ENCODE data around the gene NACC2.
"Not testable (repeated sequence)": the region's sequence is repeated elsewhere in the genome, so short reads cannot be mapped to it uniquely, and the experiment has no call there.

NACC2 gene

GRCh38 chr9:136043441-136043991 is 51.6 kb downstream of the NACC2 start:
- H3K4me3 Mint-ChIP-seq = no peak overlapping the region
- peaks cover 3% of the 10 kb centered on the region for H3K4me1 Mint-ChIP-seq
- H3K9me3 Mint-ChIP-seq = peaks cover 9% of the 10 kb centered on the region
- ATAC-seq (ENCODE audit: low read depth) (no peak), DNase-seq (ENCODE audit: low spot score in 2 of 2) (no peak)
- H3K36me3 Mint-ChIP-seq = peaks cover 2% of the 10 kb centered on the region
- H3K27ac Mint-ChIP-seq = no peak overlapping the region
- H3K27me3 Mint-ChIP-seq = peaks cover 7% of the 10 kb centered on the region

GRCh38 chr9:136042541-136042940 is 52.5 kb downstream of the NACC2 start:
- Mint-ChIP-seq H3K4me1 (peaks cover 3% of the 10 kb centered on the region), H3K27me3 (peaks cover 10% of the 10 kb centered on the region), H3K36me3 (peaks cover 4% of the 10 kb centered on the region), H3K9me3 (peaks cover 13% of the 10 kb centered on the region), H3K27ac (no peak overlapping the region), H3K4me3 (no peak overlapping the region)
- DNase-seq (ENCODE audit: low spot score in 2 of 2) = no peak
- ATAC-seq (ENCODE audit: low read depth) = no peak

- H3K36me3 Mint-ChIP-seq; ATAC-seq (ENCODE audit: low read depth); DNase-seq (ENCODE audit: low spot score in 2 of 2); H3K27ac Mint-ChIP-seq; H3K4me1 Mint-ChIP-seq; H3K4me3 Mint-ChIP-seq; H3K27me3 Mint-ChIP-seq: not testable (repeated sequence)
- H3K9me3 Mint-ChIP-seq = peaks cover 19% of the 10 kb centered on the region
Measured at GRCh38 chr9:136040848-136041247, 54.2 kb downstream of the NACC2 start.

GRCh38 chr9:136039488-136039887 is 55.6 kb downstream of the NACC2 start:
- Mint-ChIP-seq H3K27me3 (peaks cover 14% of the 10 kb centered on the region), H3K36me3 (peaks cover 4% of the 10 kb centered on the region), H3K9me3 (peaks cover 23% of the 10 kb centered on the region), H3K4me1 (peaks cover 3% of the 10 kb centered on the region), H3K27ac (no peak overlapping the region), H3K4me3 (no peak overlapping the region)
- DNase-seq (ENCODE audit: low spot score in 2 of 2) (no peak), ATAC-seq (ENCODE audit: low read depth) (no peak)

- H3K27me3 Mint-ChIP-seq = peaks cover 16% of the 10 kb centered on the region
- H3K4me1 Mint-ChIP-seq = peaks cover 3% of the 10 kb centered on the region
- no peak overlapping the region for H3K4me3 Mint-ChIP-seq
- H3K9me3 Mint-ChIP-seq = peaks cover 23% of the 10 kb centered on the region
- ATAC-seq (ENCODE audit: low read depth) = no peak
- H3K27ac Mint-ChIP-seq = no peak overlapping the region
- DNase-seq (ENCODE audit: low spot score in 2 of 2) = no peak
- H3K36me3 Mint-ChIP-seq = peaks cover 4% of the 10 kb centered on the region
Measured at GRCh38 chr9:136036848-136037247, 58.2 kb downstream of the NACC2 start.

GRCh38 chr9:136036050-136036449 is 59.0 kb downstream of the NACC2 start:
- Mint-ChIP-seq H3K36me3 (peaks cover 4% of the 10 kb centered on the region), H3K27ac (no peak overlapping the region), H3K27me3 (peaks cover 17% of the 10 kb centered on the region), H3K9me3 (peaks cover 23% of the 10 kb centered on the region), H3K4me3 (no peak overlapping the region), H3K4me1 (peaks cover 3% of the 10 kb centered on the region)
- ATAC-seq (ENCODE audit: low read depth) (no peak), DNase-seq (ENCODE audit: low spot score in 2 of 2) (no peak)

GRCh38 chr9:136031741-136032730 is 63.1 kb downstream of the NACC2 start:
- DNase-seq (ENCODE audit: low spot score in 2 of 2) = no peak
- H3K9me3 Mint-ChIP-seq = peaks cover 12% of the 10 kb centered on the region
- H3K27ac Mint-ChIP-seq = no peak overlapping the region
- H3K36me3 Mint-ChIP-seq = peaks cover 3% of the 10 kb centered on the region
- no peaks in the 10 kb centered on the region for H3K4me1 Mint-ChIP-seq
- no peak overlapping the region for H3K4me3 Mint-ChIP-seq
- ATAC-seq (ENCODE audit: low read depth) = no peak
- peaks cover 14% of the 10 kb centered on the region for H3K27me3 Mint-ChIP-seq

- Mint-ChIP-seq H3K4me3 (no peak overlapping the region), H3K36me3 (peaks cover 5% of the 10 kb centered on the region), H3K9me3 (peaks cover 10% of the 10 kb centered on the region), H3K4me1 (no peaks in the 10 kb centered on the region), H3K27me3 (peaks cover 16% of the 10 kb centered on the region), H3K27ac (no peak overlapping the region)
- DNase-seq (ENCODE audit: low spot score in 2 of 2) (no peak), ATAC-seq (ENCODE audit: low read depth) (no peak)
Measured at GRCh38 chr9:136031094-136031493, 64.0 kb downstream of the NACC2 start.

- Mint-ChIP-seq H3K36me3 (peaks cover 5% of the 10 kb centered on the region), H3K9me3 (peaks cover 7% of the 10 kb centered on the region), H3K27me3 (peaks cover 14% of the 10 kb centered on the region), H3K4me3 (no peak overlapping the region), H3K27ac (no peak overlapping the region), H3K4me1 (no peaks in the 10 kb centered on the region)
- ATAC-seq (ENCODE audit: low read depth) (no peak), DNase-seq (ENCODE audit: low spot score in 2 of 2) (no peak)
Measured at GRCh38 chr9:136029556-136029955, 65.5 kb downstream of the NACC2 start.

GRCh38 chr9:136028760-136029470 is 66.2 kb downstream of the NACC2 start:
- Mint-ChIP-seq H3K4me3 (no peak overlapping the region), H3K4me1 (peaks cover 4% of the 10 kb centered on the region), H3K27ac (no peak overlapping the region), H3K9me3 (peaks cover 11% of the 10 kb centered on the region), H3K36me3 (peaks cover 9% of the 10 kb centered on the region), H3K27me3 (peaks cover 19% of the 10 kb centered on the region)
- no peak for DNase-seq (ENCODE audit: low spot score in 2 of 2)
- no peak for ATAC-seq (ENCODE audit: low read depth)

GRCh38 chr9:136026943-136027289 is 68.2 kb downstream of the NACC2 start:
- H3K27me3 Mint-ChIP-seq = peaks cover 25% of the 10 kb centered on the region
- not testable (repeated sequence) for H3K4me3 Mint-ChIP-seq; DNase-seq (ENCODE audit: low spot score in 2 of 2); H3K4me1 Mint-ChIP-seq; ATAC-seq (ENCODE audit: low read depth); H3K27ac Mint-ChIP-seq
- peaks cover 12% of the 10 kb centered on the region for H3K36me3 Mint-ChIP-seq
- H3K9me3 Mint-ChIP-seq = peaks cover 11% of the 10 kb centered on the region

GRCh38 chr9:136026266-136026942 is 68.7 kb downstream of the NACC2 start:
- Mint-ChIP-seq H3K36me3 (peaks cover 12% of the 10 kb centered on the region), H3K9me3 (peaks cover 11% of the 10 kb centered on the region), H3K27me3 (peaks cover 29% of the 10 kb centered on the region), H3K4me1 (peaks cover 4% of the 10 kb centered on the region), H3K4me3 (no peak overlapping the region), H3K27ac (no peak overlapping the region)
- DNase-seq (ENCODE audit: low spot score in 2 of 2) = no peak
- no peak for ATAC-seq (ENCODE audit: low read depth)

- no peak for ATAC-seq (ENCODE audit: low read depth)
- peaks cover 11% of the 10 kb centered on the region for H3K9me3 Mint-ChIP-seq
- peaks cover 27% of the 10 kb centered on the region for H3K27me3 Mint-ChIP-seq
- DNase-seq (ENCODE audit: low spot score in 2 of 2) = no peak
- no peak overlapping the region for H3K4me3 Mint-ChIP-seq
- peaks cover 12% of the 10 kb centered on the region for H3K36me3 Mint-ChIP-seq
- no peak overlapping the region for H3K27ac Mint-ChIP-seq
- H3K4me1 Mint-ChIP-seq = peaks cover 4% of the 10 kb centered on the region
Measured at GRCh38 chr9:136025481-136025880, 69.6 kb downstream of the NACC2 start.
